Neural crest cell (in vitro differentiated cells): Measurements from ENCODE around the gene HNMT. TPM values are rescaled to one million over a fixed set of nuclear protein-coding genes. Genes with fewer than 3 reads are reported as not detected.

Experiments
- DNase-seq: peaks from one replicate; pipeline ENCODE4 v3.0.0; 2021; ENCODE audit warnings: low read depth, mixed read lengths, low spot score
- H3K27ac Mint-ChIP-seq: one replicate; pipeline ENCODE4 v1.8.0; 2021; ENCODE audit warnings: mild to moderate bottlenecking, mixed read lengths; ENCODE audit not compliant: unreplicated experiment
- H3K27me3 Mint-ChIP-seq: 2 replicates; pipeline ENCODE4 v1.8.0; 2021; ENCODE audit warnings: low read depth, mild to moderate bottlenecking, mixed read lengths
- H3K36me3 Mint-ChIP-seq: 2 replicates; pipeline ENCODE4 v1.8.0; 2021; ENCODE audit warnings: low read depth, mild to moderate bottlenecking, mixed read lengths
- H3K4me1 Mint-ChIP-seq: 2 replicates; pipeline ENCODE4 v1.8.0; 2021; ENCODE audit warnings: mixed read lengths
- H3K4me3 Mint-ChIP-seq: one replicate; pipeline ENCODE4 v1.8.0; 2021; ENCODE audit warnings: mild to moderate bottlenecking, mixed read lengths
- H3K9me3 Mint-ChIP-seq: 2 replicates; pipeline ENCODE4 v1.8.0; 2021; ENCODE audit warnings: mixed read lengths
- CTCF ChIP-seq: fragments of 200-600 bp; sonication (generic); conservative IDR thresholded peaks from 2 replicates; pipeline ENCODE4 v1.5.0; 2021; ENCODE audit warnings: antibody characterized with exemption, mild to moderate bottlenecking
- total RNA-seq: library from RNA; stranded (reverse); gene quantifications from 2 replicates; pipeline ENCODE4 v1.2.1, GENCODE V29; 2021

HNMT gene
- total RNA-seq, 1 donor from 2014 or later, result 5.5 TPM

DNA sequence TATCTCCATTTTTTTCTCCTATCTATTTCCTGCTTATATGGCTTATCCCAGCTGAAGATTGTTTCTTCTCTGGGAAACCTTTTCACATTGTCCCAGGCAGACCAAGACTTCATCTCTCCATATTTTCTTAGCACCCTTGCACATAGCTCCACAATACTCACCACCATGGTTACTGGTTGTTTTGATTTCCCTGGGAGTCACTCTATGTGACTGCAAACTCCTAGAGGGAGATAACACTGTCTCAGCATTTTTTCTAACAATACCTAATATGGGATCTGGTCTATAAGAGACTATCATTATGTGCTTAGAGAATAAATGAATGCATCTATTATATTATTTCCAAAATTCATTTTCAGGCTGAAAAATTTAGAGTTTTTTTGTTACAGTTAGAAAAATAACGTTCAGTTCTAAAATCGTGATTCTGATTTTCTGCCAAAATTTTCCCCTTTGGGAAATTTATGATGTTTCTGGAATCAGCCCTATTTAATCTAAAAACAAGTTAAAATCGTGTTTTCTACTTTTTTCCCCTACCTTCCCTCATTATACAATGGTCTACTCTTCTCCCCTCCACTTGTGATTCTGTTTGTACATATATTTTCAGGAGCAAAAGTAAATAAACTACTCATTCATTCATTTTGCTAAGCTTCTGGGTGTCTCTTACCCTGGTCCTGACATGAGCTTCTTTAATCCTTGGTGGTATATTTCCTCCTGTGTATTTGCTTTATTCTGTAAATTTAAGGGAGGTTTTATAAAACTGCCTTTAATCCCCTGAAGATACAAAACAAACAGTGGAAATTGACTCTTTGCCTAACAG, 95.4 kb downstream of the HNMT start:
- no peaks in the 10 kb centered on the region for H3K27me3 Mint-ChIP-seq
- TF ChIP-seq CTCF, result no peak
- H3K4me1 Mint-ChIP-seq, result no peaks in the 10 kb centered on the region
- H3K36me3 Mint-ChIP-seq, result no peaks in the 10 kb centered on the region
- no peak overlapping the region for H3K27ac Mint-ChIP-seq
- no peaks in the 10 kb centered on the region for H3K9me3 Mint-ChIP-seq
- no peak overlapping the region for H3K4me3 Mint-ChIP-seq
- DNase-seq, result no peak

GRCh38 chr2:138060301-138060635, 96.0 kb downstream of the HNMT start:
- no peaks in the 10 kb centered on the region for H3K4me1 Mint-ChIP-seq

DNA sequence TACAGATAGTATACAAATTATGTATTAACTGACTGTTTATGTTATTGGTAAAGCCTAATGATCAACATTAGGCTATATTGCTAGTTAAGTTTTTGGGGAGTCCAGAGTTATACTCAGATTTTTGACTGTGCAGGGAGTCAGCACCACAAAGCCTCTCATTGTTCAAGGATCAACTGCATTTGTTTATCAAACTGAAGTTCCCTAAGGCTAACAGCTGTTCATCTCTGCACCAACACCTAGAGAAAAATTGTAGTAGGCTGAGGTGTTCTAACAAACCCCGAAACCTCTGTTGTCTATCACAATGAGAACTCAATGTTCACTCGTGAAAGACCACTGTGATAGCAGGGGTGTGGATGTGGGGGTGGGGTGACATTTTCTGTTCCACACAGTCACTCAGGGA, 97.7 kb downstream of the HNMT start:
- TF ChIP-seq CTCF, result no peak
- H3K27ac Mint-ChIP-seq, result no peak overlapping the region
- H3K4me1 Mint-ChIP-seq, result no peaks in the 10 kb centered on the region
- H3K9me3 Mint-ChIP-seq, result no peaks in the 10 kb centered on the region
- no peak for DNase-seq
- no peaks in the 10 kb centered on the region for H3K27me3 Mint-ChIP-seq
- H3K36me3 Mint-ChIP-seq, result no peaks in the 10 kb centered on the region
- no peak overlapping the region for H3K4me3 Mint-ChIP-seq

More at GRCh38 chr2:138060301-138060635, 96.0 kb downstream of the HNMT start:
- no peaks in the 10 kb centered on the region for H3K9me3 Mint-ChIP-seq
- no peak for TF ChIP-seq CTCF
- no peak overlapping the region for H3K4me3 Mint-ChIP-seq
- DNase-seq, result no peak
- H3K27me3 Mint-ChIP-seq, result no peaks in the 10 kb centered on the region
- H3K36me3 Mint-ChIP-seq, result no peaks in the 10 kb centered on the region
- H3K27ac Mint-ChIP-seq, result no peak overlapping the region

GRCh38 chr2:138063181-138063580, 98.9 kb downstream of the HNMT start:
- Mint-ChIP-seq H3K4me1 (no peaks in the 10 kb centered on the region), H3K9me3 (no peaks in the 10 kb centered on the region), H3K27me3 (no peaks in the 10 kb centered on the region), H3K4me3 (no peak overlapping the region), H3K36me3 (no peaks in the 10 kb centered on the region), H3K27ac (no peak overlapping the region)
- TF ChIP-seq CTCF, result no peak
- no peak for DNase-seq
